Gastrocnemius medialis (tissue), 4 donors: ENCODE measurements around the gene SLC35F2. TPM values are rescaled to one million over a fixed set of nuclear protein-coding genes. Genes with fewer than 3 reads are reported as not detected.

Experiments
- ATAC-seq, 2 donors: fragments of 150-250 bp; one replicate each; pipeline ENCODE4 v1.9.1; 2016
- DNase-seq, 2 donors: peaks; one replicate each; pipeline ENCODE4 v3.0.0-alpha.2; 2019
- H3K27ac ChIP-seq, 4 donors: fragments of 200-600 bp; sonication (generic); 1 replicate in 1 of 4; 2 replicates in 3 of 4; pipeline ENCODE4 v1.5.1; 2016 to 2018; ENCODE audit warnings: mild to moderate bottlenecking in 2 of 4, moderate library complexity in 1 of 4
- H3K27me3 ChIP-seq, 3 donors: fragments of 200-600 bp; sonication (generic) in 2 of 3; 1 replicate in 1 of 3; 2 replicates in 2 of 3; pipeline versions ENCODE4 v1.5.1 to v1.6.0; 2016 to 2019; ENCODE audit warnings: mild to moderate bottlenecking in 1 of 3, moderate library complexity in 1 of 3
- H3K36me3 ChIP-seq, 2 donors: fragments of 200-600 bp; sonication (generic) in 1 of 2; one replicate each; pipeline ENCODE4 v1.5.1; 2017 to 2018
- H3K4me1 ChIP-seq, 2 donors: fragments of 200-600 bp; sonication (generic) in 1 of 2; one replicate each; pipeline ENCODE4 v1.5.1; 2016 to 2017; ENCODE audit warnings: mild to moderate bottlenecking in 2 of 2
- H3K4me3 ChIP-seq, 4 donors: fragments of 200-600 bp; sonication (generic) in 3 of 4; 1 replicate in 1 of 4; 2 replicates in 3 of 4; pipeline ENCODE4 v1.5.1; 2016 to 2019; ENCODE audit warnings: mild to moderate bottlenecking in 2 of 4
- H3K9me3 ChIP-seq, 3 donors: fragments of 200-600 bp; sonication (generic) in 2 of 3; 1 replicate in 1 of 3; 2 replicates in 2 of 3; pipeline ENCODE4 v1.5.1; 2016 to 2019
- CTCF ChIP-seq, 5 experiments: fragments of 450-650 bp in 3 of 5; fragments of 200-600 bp in 2 of 5; sonication (generic) in 2 of 5; IDR thresholded peaks in 4 of 5; conservative IDR thresholded peaks in 1 of 5; 1 replicate in 4 of 5; 2 replicates in 1 of 5; pipeline ENCODE4 v1.5.1; 2016 to 2019; ENCODE audit warnings: antibody characterized with exemption in 5 of 5, mild to moderate bottlenecking in 3 of 5, moderate library complexity in 3 of 5
- POLR2A ChIP-seq, 2 donors: fragments of 450-650 bp; IDR thresholded peaks; one replicate each; pipeline ENCODE4 v1.6.1; 2017; ENCODE audit warnings: antibody characterized with exemption in 2 of 2, mild to moderate bottlenecking in 2 of 2, moderate library complexity in 2 of 2
- in situ Hi-C, 4 donors: fragments of 200-750 bp; cut with MboI; loops; one replicate each; pipeline versions ENCODE4 v1.15.0 to v1.8.0; 2017; ENCODE audit warnings: low sequenced_read_pairs in 4 of 4
- intact Hi-C: fragments of 100-400 bp; cut with DNase I; formaldehyde crosslinking; loops from one replicate; pipeline ENCODE4 v1.15.1; 2023; ENCODE audit warnings: low total_unique reads
- total RNA-seq, 4 donors: library from RNA; depleted of rRNA; stranded (reverse); fragments of >200 nt; gene quantifications; one replicate each; pipeline versions ENCODE4 v1.1.0 to v1.2.3, GENCODE V29; 2016

The SLC35F2 gene
- total RNA-seq, 4 donors from 2014 or later, result 1.3 to 5.4 (median 1.7) TPM

- in situ Hi-C loops, result loop anchor here in 1 of 4 donors (10.0 kb wide), 1 partner anchor 63 kb away; no protein-coding TSS in a partner anchor
- DNase-seq, result no peak
- Histone ChIP-seq H3K27me3 (no peaks in the 10 kb centered on the region), H3K27ac (no peak overlapping the region), H3K9me3 (no peaks in the 10 kb centered on the region), H3K4me3 (no peak overlapping the region), H3K4me1 (peaks cover 9 to 10% of the 10 kb centered on the region in 2 donors), H3K36me3 (no peaks in the 10 kb centered on the region)
- ATAC-seq, result peak in 1 of 2 donors; percentile 26
- intact Hi-C loops, result loop anchor here (2.0 kb wide), 1 partner anchor 63 kb away; no protein-coding TSS in a partner anchor
- TF ChIP-seq CTCF (IDR thresholded peaks at IDR 0.05 in 4 of 5, conservative IDR thresholded peaks at IDR 0.05 in 1 of 5) (peak in 2 of 5 experiments; percentile 31 to 36), POLR2A (IDR thresholded peaks at IDR 0.05) (no peak)
These were observed 100.9 kb downstream of the SLC35F2 start for GRCh38 chr11:107757661-107758060.

DNA sequence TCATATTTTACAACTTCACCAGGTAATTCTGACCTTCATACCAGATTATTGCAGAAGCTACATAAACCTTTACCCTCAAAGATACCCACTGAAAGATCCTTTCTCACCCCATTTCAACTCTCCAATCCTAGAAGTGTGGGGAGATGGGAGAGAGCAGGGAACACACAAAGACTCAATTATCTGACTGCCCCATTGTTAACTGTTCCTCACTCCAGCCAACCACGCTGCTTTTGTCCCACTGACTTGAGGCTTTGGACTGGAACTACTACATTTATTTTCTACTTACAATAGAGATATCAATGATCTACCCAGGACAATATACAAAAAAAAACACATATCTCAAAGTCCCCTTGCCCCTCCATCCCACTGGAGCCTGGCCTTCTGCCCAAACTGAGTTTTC is 102.0 kb downstream of the SLC35F2 start:
- intact Hi-C loops, result loop anchor here (2.0 kb wide), 1 partner anchor 62 kb away; no protein-coding TSS in a partner anchor
- no peak overlapping the region for H3K27ac ChIP-seq
- in situ Hi-C loops, result loop anchor here in 1 of 4 donors (10.0 kb wide), 1 partner anchor 62 kb away; no protein-coding TSS in a partner anchor
- TF ChIP-seq POLR2A (IDR thresholded peaks at IDR 0.05) (no peak), CTCF (IDR thresholded peaks at IDR 0.05 in 4 of 5, conservative IDR thresholded peaks at IDR 0.05 in 1 of 5) (no peak)
- H3K9me3 ChIP-seq, result no peaks in the 10 kb centered on the region
- no peaks in the 10 kb centered on the region for H3K36me3 ChIP-seq
- DNase-seq, result no peak
- H3K4me1 ChIP-seq, result peaks cover 11 to 12% of the 10 kb centered on the region in 2 donors
- no peak overlapping the region for H3K4me3 ChIP-seq
- H3K27me3 ChIP-seq, result no peaks in the 10 kb centered on the region
- no peak for ATAC-seq

- no peaks in the 10 kb centered on the region for H3K36me3 ChIP-seq
- no peak for DNase-seq
- in situ Hi-C loops (loop anchor here in 1 of 4 donors (10.0 kb wide), 1 partner anchor 58 kb away; no protein-coding TSS in a partner anchor), intact Hi-C loops (no loop called here)
- H3K4me3 ChIP-seq, result no peak overlapping the region
- no peaks in the 10 kb centered on the region for H3K9me3 ChIP-seq
- H3K27me3 ChIP-seq, result no peaks in the 10 kb centered on the region
- TF ChIP-seq CTCF (IDR thresholded peaks at IDR 0.05 in 4 of 5, conservative IDR thresholded peaks at IDR 0.05 in 1 of 5), result no peak
- no peak for TF ChIP-seq POLR2A (IDR thresholded peaks at IDR 0.05)
- peaks cover 12% of the 10 kb centered on the region in 2 donors for H3K4me1 ChIP-seq
- H3K27ac ChIP-seq, result peak overlapping the region; percentile 30 to 55 (median 38)
- ATAC-seq, result peak in 1 of 2 donors; percentile 9
These were observed 105.4 kb downstream of the SLC35F2 start for GRCh38 chr11:107752949-107753822.

- Histone ChIP-seq H3K27ac (peak overlapping the region; percentile 30 to 55 (median 38)), H3K4me1 (peaks cover 14 to 19% of the 10 kb centered on the region in 2 donors), H3K4me3 (no peak overlapping the region), H3K9me3 (no peaks in the 10 kb centered on the region), H3K36me3 (no peaks in the 10 kb centered on the region), H3K27me3 (no peaks in the 10 kb centered on the region)
- in situ Hi-C loops, result loop anchor here in 1 of 4 donors (10.0 kb wide), 1 partner anchor 58 kb away; no protein-coding TSS in a partner anchor
- ATAC-seq (no peak), DNase-seq (no peak)
- intact Hi-C loops, result no loop called here
- TF ChIP-seq CTCF (IDR thresholded peaks at IDR 0.05 in 4 of 5, conservative IDR thresholded peaks at IDR 0.05 in 1 of 5) (no peak), POLR2A (IDR thresholded peaks at IDR 0.05) (no peak)
These were observed 106.1 kb downstream of the SLC35F2 start for GRCh38 chr11:107752508-107752907.
